ENCODE measurements around the gene P2RY11.

The P2RY11 gene

DNA sequence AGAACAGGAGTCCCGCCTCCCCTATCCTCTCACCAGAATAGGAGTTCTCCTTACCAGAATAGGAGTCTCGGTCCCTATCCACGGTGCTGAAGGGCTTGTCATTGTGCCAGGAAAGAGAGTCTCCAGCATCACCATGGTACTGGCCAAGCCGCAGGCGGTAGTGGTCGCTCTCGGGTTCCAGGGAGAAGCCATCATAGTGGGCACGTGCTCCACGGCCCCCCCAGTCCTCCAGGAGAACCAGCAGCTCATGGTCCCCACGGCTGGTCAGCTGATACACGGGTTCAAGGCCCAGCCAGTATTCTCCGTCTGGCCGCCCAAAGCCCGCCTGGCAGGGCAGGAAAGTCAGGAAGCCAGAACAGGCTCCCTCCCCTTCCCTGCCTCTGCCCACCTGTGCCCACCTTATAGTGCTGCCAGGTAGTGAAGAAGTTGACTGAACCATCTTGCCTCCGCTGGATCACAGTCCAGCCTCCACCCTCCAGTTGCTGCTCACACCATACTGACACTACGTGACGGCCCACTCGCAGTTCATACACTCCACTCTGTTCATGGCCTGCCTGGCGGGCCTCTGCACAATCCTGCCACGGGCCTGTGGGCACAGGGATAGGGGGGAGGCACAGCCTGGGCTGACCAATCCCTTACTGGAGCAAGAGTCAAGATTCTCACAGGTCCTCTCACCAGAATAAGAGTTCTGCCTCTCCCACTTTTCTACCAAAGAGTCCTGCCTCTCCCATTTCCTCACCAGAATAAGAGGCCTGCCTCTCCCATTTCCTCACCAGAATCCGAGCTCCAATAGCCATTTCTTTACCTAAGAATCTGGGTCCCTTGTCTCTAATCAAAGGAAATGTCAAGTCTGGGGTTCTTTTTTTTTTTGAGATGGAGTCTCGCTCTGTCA lies 18.0 kb upstream of the P2RY11 start:
- no peak for DNase-seq (ENCODE audit: low spot score)

DNA sequence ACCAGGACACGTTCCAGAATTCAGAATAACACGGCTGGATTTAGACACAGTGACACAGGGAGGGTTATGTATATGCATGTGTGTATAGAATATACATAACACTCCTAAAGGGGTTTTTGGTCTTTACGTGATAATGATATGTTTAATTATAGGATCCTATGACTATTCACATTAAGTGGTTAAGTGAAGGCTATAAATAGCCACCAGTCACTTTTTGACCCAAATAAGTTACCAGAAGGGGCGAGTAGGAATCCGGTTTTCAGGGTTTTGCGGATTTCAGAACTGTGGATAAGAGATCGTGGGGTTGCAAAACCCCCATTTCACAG lies 15.9 kb upstream of the P2RY11 start:
- no peak for DNase-seq (ENCODE audit: low spot score)

DNA sequence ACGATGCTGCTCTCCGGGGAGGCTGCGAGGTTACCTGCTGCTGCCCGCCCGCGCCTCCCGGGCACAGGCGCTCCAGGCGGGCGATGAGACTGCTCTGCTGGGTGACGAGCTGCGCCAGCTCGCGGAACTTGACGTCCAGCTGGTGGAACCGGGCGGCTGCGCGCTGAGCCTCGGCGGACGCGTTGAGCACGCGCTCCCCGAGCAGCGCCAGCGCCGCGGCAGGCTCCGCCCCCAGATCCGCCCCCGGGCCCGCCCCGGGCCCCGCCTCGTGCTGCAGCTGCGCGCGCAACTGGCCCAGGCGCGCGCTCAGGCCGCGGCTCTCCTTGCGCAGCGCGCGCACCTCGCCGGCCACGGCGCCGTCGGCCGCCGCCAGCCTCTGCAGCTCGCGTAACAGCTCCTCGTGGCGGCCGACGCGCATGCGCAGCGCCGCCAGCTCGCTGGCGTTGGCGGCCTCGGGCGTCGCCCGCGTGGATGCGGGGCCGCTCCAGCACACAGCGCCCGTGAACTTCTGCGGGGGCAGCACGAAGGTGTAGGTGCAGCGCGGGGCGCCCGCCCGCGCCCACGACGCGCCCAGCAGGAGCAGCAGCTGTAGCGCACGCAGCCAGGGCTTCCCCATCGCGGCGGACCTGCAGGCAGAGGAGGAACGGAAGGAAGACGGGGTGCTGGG lies 15.4 kb upstream of the P2RY11 start:
- DNase-seq (ENCODE audit: low spot score), result peak; percentile 99

DNA sequence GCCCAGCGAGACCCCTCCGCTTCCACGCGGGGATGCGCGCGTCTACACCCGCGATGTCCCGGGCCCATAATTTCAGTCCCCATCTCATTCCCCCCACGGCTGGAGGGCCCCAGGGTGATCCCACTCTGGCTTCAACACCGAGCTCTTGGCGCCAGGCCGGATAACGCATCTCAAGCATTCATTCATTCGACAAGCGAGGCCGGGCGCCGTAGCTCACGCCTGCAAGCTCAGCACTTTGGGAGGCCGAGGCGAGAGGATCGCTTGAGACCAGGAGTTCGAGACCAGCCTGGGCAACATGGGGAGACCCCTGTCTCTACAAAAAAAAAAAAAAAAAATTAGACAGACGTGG lies 14.9 kb upstream of the P2RY11 start:
- DNase-seq (ENCODE audit: low spot score), result no peak

DNA sequence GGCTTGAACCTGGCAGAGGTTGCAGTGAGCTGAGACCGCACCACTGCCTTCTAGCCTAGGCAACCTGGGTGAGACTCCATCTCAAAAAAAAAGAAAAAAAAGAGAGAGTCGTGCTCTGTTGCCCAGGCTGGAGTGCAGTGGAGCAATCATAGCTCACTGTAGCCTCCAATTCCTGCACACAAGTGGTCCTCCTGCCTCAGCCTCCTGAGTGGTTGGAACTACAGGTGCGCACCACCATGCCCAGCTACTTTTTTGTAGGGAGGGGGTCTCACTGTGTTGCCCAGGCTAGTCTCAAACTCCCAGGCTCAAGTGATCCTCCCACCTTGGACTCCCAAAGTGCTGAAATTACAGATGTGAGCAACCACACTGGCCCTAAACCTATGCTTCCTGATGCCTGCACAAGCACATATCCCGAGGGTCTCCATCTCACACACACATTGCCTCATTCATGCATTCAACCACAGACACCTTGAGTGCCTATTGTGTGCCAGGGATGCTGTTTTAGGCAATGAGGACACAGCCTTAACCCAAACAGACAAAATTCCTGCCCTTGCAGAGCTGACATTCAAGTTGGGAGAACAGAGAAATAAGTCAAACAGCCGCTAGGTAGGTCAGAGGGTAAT lies 11.2 kb upstream of the P2RY11 start:
- no peak for DNase-seq (ENCODE audit: low spot score)

DNA sequence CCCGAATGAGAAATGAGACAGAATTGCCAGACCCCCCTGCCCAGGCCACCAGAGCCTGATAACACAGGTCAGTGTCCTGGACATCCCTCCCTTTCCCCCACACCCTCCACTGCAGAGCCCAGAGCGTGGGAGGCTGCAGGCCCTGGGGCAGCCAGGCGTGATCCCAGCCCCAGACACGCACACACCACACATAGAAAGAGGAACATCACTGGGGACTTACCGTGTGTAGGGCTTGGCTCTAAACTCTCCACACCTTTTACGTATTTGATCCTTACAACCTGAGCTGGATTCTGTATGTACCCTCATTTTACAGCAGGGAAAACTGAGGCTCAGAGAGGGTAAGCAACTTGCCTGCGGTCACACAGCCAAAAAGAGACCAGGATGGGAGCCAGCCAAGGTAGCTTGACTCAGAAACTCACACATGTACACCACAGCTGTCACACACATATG lies 8.7 kb upstream of the P2RY11 start:
- no peak for DNase-seq (ENCODE audit: low spot score)

DNA sequence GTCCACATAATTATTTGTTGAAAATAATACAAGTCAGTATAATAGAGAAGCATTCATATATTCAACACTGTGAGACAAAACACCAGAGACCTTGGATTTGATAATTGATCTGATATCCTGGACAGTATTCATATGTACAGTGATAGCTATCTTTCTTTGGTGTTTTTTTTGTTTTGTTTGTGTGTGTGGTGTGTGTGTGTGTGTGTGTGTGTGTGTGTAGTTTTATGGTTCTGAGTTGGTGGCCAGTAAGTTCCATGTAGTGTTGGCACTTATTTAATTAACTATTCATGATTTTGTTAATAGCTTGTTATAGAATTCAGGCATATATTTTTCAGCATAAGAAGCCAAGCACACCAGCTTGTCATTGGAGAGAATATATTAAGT lies 7.4 kb upstream of the P2RY11 start:
- no peak for DNase-seq (ENCODE audit: low spot score)

DNA sequence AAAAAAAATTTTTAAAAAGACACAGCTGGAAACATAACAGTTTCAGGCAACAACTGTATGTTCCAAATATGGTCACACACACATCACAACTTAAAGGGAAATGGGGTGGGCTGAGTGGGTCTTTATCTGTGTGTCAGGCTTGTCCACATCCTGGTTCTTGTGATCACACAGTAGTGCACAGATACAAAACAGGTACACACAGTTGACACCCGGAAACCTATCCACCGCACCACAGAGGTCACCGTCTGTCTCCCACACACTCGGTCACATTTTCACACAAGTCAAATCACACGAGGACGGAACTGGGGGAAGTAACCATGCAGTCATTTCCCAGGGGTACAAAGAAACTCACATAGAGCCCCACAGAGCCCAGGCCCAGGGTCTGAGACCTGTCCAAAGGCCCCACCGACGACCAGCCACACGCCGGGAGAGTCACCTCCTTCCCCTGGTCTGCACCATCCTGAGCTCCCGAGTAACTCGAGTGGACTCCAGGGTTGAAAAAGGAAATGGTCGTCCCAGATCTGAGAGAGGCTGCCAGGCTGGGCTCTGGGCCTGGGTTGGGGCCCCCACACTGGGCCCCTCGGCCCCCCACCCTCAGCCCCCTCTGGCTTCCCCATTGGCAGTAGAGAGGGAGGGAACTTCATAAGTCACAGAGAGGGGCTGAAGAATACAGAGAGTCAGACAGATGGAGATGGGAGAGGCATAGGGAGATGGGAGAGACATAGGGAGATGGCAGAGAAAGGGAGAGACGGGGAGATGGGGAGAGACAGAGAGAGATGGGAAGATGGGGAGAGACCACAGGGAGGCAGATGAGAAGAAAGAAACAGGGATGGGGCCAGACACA lies 6.6 kb upstream of the P2RY11 start:
- DNase-seq (ENCODE audit: low spot score), result no peak

DNA sequence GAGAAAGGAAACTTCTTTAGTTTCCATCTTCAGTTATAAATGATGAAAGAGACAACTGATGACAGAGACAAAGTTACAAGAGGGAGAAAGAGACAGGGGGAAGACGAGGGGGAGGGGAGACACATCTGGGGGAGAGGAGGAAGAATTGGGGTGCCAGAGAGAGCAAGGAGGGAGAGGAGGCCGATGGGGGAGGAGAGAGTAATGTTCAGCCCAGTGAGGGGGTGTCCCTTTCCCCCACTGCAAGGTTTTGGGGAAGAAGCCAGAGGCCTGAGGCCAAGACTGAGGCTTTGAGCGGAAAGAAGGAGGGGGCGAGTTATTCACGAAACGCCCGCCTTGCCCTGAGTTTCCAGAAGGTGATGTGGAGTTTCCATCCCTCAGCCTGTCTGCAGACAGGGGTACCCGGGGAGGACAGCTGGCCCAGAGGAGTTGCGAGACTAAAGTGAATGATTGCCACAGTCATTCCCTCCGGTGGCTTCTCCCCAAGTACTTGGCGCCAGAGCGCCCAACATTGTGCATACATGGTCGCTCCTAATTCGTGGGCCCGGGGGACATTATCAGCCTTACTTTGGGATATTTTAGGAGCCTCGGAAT lies 5.9 kb upstream of the P2RY11 start:
- DNase-seq (ENCODE audit: low spot score), result peak; percentile 9

DNA sequence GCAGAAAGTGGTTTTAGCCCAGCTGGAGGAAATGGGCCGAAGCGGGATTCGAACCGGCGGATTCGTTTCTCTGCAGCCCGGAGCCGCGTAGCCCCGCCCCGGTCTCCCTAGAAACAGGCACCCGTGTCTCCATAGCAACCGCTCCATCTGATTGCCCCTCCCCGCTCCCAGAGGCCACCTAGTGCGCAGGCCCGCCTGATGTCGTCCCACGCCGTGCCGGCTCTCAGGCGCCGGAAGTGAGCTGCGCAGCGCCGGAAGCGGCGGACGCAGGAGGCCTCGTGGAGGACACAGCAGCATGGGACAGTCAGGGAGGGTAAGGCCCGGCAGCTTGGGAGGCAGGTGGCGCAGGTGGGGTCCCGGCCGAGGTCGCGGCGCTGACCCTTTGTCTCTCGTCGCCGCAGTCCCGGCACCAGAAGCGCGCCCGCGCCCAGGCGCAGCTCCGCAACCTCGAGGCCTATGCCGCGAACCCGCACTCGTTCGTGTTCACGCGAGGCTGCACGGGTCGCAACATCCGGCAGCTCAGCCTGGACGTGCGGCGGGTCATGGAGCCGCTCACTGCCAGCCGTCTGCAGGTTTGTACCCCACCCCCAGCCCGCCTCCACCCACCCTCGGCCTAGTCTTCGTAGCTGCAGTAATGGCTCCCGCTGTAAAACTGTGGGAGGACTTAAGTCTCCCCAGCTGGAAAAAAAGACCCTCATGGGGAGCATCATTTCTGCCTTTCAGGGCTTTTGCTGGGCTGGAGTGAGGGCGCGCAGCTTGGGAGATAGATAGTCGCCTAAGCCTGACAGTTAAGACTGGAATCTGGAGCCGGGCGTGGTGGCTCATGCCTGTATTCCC lies 5.2 kb upstream of the P2RY11 start, which contains the start of gene PPAN:
Gene PPAN, plus strand, starts transcription at position 263 of the 837 bp plus-strand sequence. Its CDS starts 33 bp downstream, at position 296.
- DNase-seq (ENCODE audit: low spot score), result peak; percentile 99

DNA sequence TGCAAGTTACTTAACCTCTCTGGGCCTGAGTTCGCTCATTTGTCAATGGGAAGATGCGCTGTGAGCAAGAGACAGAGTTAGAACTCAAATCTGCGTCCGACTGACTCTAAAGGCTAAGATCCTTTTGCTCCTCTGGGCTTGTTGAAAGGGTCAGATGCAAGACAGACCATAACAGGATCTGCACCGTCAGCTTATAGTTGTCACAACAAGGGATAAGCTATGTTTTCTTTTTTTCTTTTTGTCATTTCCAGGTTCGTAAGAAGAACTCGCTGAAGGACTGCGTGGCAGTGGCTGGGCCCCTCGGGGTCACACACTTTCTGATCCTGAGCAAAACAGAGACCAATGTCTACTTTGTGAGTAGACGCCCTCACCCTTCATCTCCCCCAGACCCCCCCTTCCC lies 4.2 kb upstream of the P2RY11 start:
- no peak for DNase-seq (ENCODE audit: low spot score)

DNA sequence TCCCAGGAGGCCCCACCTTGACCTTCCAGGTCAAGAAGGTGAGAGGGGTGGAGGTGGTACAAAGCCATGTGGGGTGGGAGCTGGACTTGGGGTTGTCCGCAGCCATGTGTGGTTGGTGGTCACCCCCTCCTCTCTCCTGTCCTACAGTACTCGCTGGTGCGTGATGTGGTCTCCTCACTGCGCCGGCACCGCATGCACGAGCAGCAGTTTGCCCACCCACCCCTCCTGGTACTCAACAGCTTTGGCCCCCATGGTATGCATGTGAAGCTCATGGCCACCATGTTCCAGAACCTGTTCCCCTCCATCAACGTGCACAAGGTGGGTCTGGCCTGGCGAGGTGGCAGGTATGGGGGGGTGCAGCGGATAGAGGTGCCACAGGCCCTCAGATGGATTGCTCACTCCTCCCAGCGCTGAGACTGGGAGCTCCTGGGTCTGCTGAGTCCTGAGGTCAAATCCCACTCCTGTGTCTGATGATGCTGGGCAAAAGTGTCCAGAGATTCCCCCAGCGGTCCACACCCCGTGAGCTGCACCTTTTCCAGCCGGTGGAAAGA lies 3.6 kb upstream of the P2RY11 start:
- peak; percentile 13 for DNase-seq (ENCODE audit: low spot score)

DNA sequence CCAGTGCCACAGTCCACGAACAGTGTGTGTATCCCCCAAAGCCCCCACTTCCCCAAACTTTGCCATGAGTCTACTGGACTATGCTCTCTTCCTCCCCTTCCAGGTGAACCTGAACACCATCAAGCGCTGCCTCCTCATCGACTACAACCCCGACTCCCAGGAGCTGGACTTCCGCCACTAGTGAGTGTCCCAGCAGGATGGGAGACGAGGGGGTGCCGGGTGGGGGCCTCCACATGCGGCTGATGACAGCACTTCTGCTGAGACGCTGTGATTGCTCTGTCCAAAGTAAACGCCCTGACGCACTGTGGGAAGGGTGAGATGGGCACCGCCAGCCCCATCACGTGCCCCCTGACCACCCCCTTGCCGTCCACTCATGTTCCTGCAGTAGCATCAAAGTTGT lies 2.0 kb upstream of the P2RY11 start:
- DNase-seq (ENCODE audit: low spot score), result no peak

DNA sequence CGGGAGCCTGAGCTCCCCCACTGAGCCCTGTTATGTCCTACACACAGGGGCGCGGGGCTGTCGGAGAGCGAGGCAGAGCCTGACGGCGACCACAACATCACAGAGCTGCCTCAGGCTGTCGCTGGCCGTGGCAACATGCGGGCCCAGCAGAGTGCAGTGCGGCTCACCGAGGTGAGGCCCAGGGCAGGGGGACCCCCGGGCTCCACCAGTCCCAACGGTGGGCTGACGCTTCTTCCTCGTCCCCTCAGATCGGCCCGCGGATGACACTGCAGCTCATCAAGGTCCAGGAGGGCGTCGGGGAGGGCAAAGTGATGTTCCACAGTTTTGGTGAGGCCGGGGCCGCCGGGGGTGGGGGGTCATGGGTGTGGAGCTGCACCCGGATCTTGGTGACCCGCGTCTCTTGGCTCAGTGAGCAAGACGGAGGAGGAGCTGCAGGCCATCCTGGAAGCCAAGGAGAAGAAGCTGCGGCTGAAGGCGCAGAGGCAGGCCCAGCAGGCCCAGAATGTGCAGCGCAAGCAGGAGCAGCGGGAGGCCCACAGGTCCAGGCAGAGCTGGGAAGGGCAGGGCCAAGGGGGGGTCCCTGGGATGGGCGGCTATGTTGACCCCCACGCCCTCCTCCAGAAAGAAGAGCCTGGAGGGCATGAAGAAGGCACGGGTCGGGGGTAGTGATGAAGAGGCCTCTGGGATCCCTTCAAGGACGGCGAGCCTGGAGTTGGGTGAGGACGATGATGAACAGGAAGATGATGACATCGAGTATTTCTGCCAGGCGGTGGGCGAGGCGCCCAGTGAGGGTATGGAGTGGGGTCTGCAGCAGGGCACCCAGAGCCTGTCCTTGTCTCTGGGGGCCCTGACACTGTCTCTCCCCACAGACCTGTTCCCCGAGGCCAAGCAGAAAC lies 1.2 kb upstream of the P2RY11 start:
- DNase-seq (ENCODE audit: low spot score), result no peak

DNA sequence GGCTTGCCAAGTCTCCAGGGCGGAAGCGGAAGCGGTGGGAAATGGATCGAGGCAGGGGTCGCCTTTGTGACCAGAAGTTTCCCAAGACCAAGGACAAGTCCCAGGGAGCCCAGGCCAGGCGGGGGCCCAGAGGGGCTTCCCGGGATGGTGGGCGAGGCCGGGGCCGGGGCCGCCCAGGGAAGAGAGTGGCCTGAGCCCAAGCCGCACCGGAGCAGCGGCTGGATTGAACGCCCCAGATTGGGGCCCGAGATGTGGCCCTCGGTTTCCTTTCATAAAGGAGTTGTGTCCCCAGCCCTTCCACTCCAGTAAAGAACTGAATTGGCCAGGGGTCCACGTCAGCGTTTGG lies 548 bp upstream of the P2RY11 start:
- DNase-seq (ENCODE audit: low spot score), result no peak

DNA sequence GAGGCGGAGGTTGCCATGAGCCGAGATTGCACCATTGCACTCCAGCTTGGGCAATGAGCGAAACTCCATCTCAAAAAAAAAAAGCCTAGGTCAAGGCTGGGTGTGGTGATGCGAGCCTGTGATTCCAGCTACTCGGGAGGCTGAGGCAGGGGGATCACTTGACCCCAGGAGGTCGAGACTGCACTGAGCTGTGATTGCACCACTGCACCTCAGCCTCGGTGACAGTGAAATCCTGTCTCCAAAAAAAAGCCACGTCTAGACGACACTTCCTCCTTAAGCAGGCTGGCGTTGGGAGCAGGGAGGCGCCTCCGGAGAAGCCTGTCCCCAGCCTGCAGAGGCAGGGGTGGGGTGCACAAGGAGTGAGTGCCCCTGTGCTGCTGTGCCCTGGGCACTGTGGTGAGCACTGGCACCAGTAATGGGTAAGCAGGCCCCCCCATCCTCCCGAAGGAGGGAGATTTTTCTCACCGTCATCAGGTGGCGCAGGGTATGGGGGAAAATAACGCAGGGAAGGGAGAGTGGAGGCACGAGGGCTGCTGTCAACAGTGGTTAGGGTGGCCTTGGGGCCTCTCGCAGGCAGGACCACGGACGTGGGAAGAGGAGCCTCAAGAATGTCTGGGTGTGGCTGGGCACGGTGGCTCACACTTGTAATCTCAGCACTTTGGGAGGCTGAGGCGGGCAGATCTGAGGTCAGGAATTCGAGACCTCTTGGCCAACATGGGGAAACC lies 706 bp downstream of the P2RY11 start:
- no peak for DNase-seq (ENCODE audit: low spot score)

DNA sequence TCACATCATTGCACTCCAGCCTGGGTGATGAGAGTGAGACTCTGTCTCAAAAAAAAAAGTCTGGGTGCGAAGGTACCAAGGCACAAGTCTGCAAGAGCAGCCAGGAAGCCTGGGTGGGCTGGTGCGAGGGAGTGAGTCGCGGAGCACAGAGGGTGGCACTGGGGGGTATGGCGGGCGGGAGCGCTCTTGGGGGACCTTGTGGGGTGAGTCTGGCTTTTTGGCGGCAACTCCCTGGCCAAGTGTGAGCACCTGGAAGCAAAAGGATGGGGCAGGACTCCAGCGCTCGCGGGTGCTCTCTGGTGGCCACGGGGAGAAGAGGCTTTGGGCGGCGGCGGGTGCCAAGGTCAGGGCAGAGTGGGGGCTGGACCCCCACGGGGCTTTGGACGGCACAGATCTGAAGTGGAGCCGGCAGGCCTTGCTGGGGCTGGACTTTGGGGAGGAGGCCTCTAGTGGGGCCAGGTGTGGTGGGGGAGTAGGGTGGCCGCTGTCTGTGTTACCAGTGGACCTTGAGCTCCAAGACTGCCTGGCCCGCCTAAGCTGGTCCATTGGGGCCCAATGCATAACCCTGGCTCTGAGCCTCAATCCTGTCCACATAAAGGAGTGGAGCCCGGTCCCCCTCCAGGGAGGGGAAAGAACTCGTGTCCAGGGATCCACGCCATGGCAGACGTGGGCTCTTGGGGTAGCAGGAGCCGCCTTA lies 1.6 kb downstream of the P2RY11 start:
- no peak for DNase-seq (ENCODE audit: low spot score)

DNA sequence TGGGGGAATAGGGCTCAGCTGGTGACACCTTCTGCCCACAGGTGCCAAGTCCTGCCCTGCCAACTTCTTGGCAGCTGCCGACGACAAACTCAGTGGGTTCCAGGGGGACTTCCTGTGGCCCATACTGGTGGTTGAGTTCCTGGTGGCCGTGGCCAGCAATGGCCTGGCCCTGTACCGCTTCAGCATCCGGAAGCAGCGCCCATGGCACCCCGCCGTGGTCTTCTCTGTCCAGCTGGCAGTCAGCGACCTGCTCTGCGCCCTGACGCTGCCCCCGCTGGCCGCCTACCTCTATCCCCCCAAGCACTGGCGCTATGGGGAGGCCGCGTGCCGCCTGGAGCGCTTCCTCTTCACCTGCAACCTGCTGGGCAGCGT lies 2.1 kb downstream of the P2RY11 start:
- no peak for DNase-seq (ENCODE audit: low spot score)

All from HuH-7.5 (cell line).